ENCODE results near the gene FAT1. TPM values are rescaled to one million over a fixed set of nuclear protein-coding genes. Genes with fewer than 3 reads are reported as not detected.

FAT1 gene
- total RNA-seq, 2 experiments from 2014 or later = under 0.01 to 0.08 TPM

- no peak for DNase-seq (ENCODE audit: low spot score)
- BruUV-seq (replicated peaks) = no TSS peak
- ChIA-PET CTCF (ENCODE audit: unreplicated experiment) (no interaction called here), POLR2A (no interaction called here)
- H2AFZ ChIP-seq (ENCODE audit: low read length) = no peak overlapping the region
- H4K20me1 ChIP-seq (ENCODE audit: insufficient read depth, low read length) = no peaks in the 10 kb centered on the region
- TF ChIP-seq EZH2phosphoT487 (IDR thresholded peaks at IDR 0.05; ENCODE audit: borderline replicate concordance, low read depth, low read length) (no peak), CTCF (conservative IDR thresholded peaks at IDR 0.05; ENCODE audit: low read length) (no peak)
- H3K27ac ChIP-seq (ENCODE audit: low read depth, low read length, poor library complexity, severe bottlenecking) = no peak overlapping the region
- H3K9me3 ChIP-seq (ENCODE audit: low read length) = no peaks in the 10 kb centered on the region
- intact Hi-C loops (cut with micrococcal nuclease; ENCODE audit: unreplicated experiment) = no loop called here
- H3K79me2 ChIP-seq (ENCODE audit: insufficient read depth, low read depth, low read length) = no peaks in the 10 kb centered on the region
- H3K4me1 ChIP-seq (ENCODE audit: insufficient read depth, low read length, poor library complexity, severe bottlenecking) = no peaks in the 10 kb centered on the region
- no peaks in the 10 kb centered on the region for H3K36me3 ChIP-seq (ENCODE audit: insufficient read depth, low read length)
- H3K4me3 ChIP-seq (ENCODE audit: low read depth, low read length, poor library complexity, severe bottlenecking) = no peak overlapping the region
- H3K4me2 ChIP-seq (ENCODE audit: low read length) = no peak overlapping the region
- H3K9me2 ChIP-seq (ENCODE audit: insufficient read depth, low read length) = no peaks in the 10 kb centered on the region
Measured at GRCh38 chr4:186684220-186684619, 39.4 kb downstream of the FAT1 start.

- POLR2A ChIA-PET = no interaction called here
- intact Hi-C loops (cut with micrococcal nuclease; ENCODE audit: unreplicated experiment) = no loop called here
Measured at GRCh38 chr4:186680641-186681040, 43.0 kb downstream of the FAT1 start.

More at GRCh38 chr4:186680641-186681040, 43.0 kb downstream of the FAT1 start:
- Histone ChIP-seq H3K27ac (ENCODE audit: low read depth, low read length, poor library complexity, severe bottlenecking) (no peak overlapping the region), H3K4me2 (ENCODE audit: low read length) (no peak overlapping the region), H3K9me2 (ENCODE audit: insufficient read depth, low read length) (no peaks in the 10 kb centered on the region), H2AFZ (ENCODE audit: low read length) (no peak overlapping the region), H3K9me3 (ENCODE audit: low read length) (no peaks in the 10 kb centered on the region), H3K4me1 (ENCODE audit: insufficient read depth, low read length, poor library complexity, severe bottlenecking) (no peaks in the 10 kb centered on the region), H3K79me2 (ENCODE audit: insufficient read depth, low read depth, low read length) (no peaks in the 10 kb centered on the region), H3K36me3 (ENCODE audit: insufficient read depth, low read length) (no peaks in the 10 kb centered on the region), H3K4me3 (ENCODE audit: low read depth, low read length, poor library complexity, severe bottlenecking) (no peak overlapping the region), H4K20me1 (ENCODE audit: insufficient read depth, low read length) (no peaks in the 10 kb centered on the region)
- CTCF ChIA-PET (ENCODE audit: unreplicated experiment) = no interaction called here
- DNase-seq (ENCODE audit: low spot score) = no peak
- no TSS peak for BruUV-seq (replicated peaks)
- TF ChIP-seq CTCF (conservative IDR thresholded peaks at IDR 0.05; ENCODE audit: low read length) (no peak), EZH2phosphoT487 (IDR thresholded peaks at IDR 0.05; ENCODE audit: borderline replicate concordance, low read depth, low read length) (no peak)

Data from OCI-LY7 (cell line).